ENCODE data around the gene PDLIM7.
A peak's percentile ranks its signal among the peaks of the same experiment; 100 is the strongest.
"Not testable (repeated sequence)": the region's sequence is repeated elsewhere in the genome, so short reads cannot be mapped to it uniquely, and the experiment has no call there.

Gene PDLIM7

GRCh38 chr5:177489119-177489716 is 8.2 kb downstream of the PDLIM7 start:
- DNase-seq, result no peak

DNA sequence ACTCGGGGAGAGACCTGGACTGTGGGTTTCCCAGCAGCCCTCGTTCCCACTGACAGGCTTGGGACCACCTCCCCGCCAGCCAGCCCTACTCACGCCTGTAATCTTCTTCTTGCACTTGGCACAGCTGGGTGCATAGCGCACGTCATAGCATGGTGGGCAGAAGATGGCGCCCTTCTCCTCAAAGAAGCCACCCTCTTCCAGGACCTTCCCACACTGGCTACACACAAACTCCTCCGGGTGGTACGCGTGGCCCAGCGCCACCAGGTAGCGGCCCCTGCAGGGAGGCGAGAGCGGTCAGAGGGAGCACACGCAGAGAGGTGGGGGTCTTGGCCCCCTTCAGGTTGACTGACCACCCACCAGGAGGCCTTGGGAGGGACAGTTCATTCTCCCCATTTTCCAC is 9.4 kb downstream of the PDLIM7 start:
- no peak for DNase-seq

DNA sequence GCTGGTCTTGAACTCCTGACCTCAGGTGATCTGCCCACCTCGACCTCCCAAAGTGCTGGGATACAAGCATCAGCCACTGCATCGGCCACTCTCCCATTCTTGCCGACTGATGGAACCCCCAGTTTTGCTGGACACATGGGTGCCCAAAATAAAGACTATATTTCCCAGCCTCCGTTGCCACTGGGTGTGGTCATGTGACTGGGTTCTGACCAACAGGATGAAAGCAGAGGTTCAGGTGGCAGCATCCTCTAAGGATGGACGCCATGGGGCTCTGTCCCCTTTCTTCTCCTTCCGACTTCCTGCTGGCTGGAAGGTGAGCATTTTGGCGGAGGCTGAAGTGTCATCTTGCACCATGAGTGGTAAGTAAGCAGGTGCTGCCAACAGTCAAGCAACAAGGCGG is 10.3 kb downstream of the PDLIM7 start:
- DNase-seq, result no peak

GRCh38 chr5:177486256-177486655 is 11.1 kb downstream of the PDLIM7 start:
- DNase-seq, result no peak

DNA sequence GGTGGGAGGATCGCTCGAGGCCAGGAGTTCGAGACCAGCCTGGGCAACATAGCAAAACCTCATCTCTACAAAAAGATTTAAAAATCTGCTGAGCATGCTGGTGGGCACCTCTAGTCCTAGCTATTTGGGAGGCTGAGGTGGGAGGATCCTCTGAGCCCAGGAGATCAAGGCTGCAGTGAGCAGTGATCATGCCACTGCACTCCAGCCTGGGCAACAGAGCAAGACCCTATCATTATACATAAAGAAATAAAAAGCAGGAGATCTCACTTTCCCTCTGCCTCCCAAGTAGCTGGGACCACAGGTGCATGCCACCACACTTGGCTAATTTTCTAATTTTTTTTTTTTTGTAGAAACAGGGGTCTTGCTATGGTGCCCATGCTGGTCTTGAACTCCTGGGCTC is 11.7 kb downstream of the PDLIM7 start:
- DNase-seq, result not testable (repeated sequence)

DNA sequence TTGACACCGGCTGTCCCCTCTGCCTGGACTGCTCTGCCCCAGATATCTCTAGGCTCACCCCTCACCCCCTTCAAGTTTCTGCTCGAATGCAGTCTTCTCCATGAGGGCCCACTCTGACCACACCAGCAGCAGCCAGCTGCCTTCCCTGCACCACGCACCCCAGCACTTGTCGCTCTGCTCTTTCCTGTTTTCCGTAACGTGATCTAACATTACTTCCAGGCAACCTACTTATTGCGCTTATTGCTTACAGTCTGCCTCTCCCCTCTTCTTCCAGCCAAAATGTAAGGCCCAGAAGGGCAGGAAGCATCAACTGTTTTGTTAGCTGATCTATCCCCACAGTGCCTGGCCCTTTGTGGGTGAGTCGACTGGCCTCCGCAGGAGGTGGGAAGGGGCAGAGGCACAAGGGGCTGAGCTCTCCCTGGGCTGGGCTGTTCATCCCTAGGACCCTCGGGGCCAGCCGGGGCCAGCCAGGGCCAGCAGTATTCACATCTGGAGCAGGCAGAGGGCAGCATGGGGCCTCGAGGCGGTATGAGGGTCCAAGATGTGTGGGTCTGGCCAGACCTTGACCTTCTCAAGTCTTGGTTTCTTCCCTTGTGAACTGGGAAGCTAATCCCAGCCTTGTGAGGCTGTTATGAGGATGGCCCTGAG is 12.4 kb downstream of the PDLIM7 start:
- DNase-seq, result no peak

- DNase-seq, result no peak
Measured at GRCh38 chr5:177483994-177484901, 13.2 kb downstream of the PDLIM7 start.

DNA sequence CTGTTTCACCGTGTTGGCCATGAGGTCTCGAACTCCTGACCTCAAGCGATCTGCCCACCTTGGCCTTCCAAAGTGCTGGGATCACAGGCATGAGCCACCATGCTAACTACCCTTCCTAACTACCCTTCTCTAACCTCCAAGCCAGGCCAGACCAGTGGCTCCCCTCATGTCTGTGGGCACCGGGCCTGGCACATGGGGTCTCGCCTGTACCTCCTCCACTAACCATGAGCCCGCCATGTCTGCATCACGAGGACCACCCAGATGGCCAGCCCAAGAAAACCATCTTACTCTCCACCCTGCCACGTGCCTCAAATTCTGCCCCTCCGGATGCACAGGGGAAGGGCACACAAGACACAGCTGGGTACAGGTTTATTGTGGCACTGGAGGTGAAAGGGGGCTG is 14.4 kb downstream of the PDLIM7 start:
- DNase-seq, result no peak

DNA sequence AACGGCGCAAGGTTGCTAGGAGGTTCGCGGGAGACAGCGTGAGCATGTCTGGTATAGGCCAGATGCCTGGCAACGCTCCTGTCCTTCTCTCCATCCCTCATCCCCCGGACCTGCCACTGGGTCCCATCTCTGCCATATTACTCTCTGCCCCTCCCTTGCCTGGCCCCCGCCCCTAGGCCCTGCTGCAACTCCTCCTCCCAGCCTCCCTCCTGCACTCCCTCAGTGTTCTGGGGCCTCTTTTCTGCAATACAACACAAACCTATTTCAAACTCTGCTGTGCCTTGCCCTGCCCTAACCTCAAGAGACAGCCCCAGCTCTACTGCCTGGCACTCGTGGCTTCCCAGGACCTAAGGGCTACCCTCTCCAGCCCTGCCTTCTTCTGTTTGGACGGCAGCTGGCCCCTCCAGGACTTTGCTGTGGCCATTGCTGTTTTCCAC is 15.0 kb downstream of the PDLIM7 start:
- DNase-seq, result no peak

- no peak for DNase-seq
Measured at GRCh38 chr5:177479774-177480173, 17.6 kb downstream of the PDLIM7 start.

GRCh38 chr5:177478711-177479646 is 18.4 kb downstream of the PDLIM7 start:
- DNase-seq, result peak; percentile 30

- DNase-seq, result no peak
Measured at GRCh38 chr5:177477701-177478477, 19.5 kb downstream of the PDLIM7 start.

GRCh38 chr5:177476531-177477233 is 20.7 kb downstream of the PDLIM7 start:
- no peak for DNase-seq

- no peak for DNase-seq
Measured at GRCh38 chr5:177475563-177476427, 21.6 kb downstream of the PDLIM7 start.

DNA sequence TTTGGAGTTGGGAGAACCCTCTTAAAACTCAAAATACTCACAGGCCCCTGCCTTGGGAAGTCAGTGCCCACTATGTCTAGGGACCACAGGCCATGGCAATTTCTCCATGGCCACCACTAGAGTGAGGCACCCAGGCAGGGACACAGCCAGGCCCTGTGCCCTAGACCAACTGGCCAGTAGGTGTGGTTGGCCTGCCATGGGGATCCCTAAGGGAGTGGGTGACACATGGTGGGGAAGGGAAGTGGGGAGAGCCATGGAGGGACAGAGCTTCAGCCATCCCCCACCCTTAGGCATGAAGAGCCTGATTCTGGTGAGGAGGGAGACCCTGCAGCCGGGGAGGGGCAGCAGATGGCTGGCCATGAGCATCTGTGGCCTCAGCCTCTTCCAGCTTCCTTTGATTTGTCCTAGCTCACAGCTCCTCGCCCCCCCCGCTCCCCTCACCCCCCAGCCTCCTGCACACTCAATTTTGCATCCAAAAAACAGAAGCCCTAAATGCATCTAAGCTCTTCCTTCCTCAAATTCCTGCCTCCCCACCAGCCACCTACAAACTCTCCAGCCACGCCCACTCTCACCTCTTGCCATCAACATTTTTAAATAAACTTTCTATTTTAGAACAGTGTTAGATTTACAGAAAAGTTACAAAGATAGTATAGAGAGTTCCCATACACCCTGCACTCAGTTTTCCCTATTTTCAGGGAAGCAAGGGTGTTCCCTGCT is 22.4 kb downstream of the PDLIM7 start:
- no peak for DNase-seq

- no peak for DNase-seq
Measured at GRCh38 chr5:177474002-177474476, 23.4 kb downstream of the PDLIM7 start.

DNA sequence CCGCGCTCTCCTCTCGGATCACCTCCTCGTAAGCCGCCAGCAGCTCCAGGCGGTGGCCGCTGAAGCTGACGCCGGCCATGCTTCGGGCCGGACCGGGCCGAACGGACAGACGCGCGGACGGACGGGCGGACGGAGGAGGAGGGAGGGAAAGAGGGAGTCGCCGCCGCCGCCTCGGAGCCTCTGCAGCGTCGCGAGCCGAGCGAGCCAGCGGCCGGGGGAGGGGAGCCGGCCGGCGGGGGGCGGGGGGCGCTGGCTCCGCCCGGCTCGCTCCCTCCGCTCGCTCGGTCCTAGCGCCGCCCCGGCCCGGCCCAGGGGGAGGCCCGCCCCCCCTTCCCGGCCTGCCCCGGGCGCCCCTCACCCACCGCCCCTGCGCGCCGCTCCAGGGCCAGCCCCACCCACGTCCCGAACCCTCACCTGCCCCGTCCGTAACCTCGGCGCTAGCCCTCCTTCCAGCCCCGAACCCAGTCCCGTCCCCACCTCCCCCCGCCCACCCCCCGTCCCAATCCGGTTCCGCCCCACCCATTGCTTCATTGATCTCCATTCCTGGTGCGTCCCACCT is 23.9 kb downstream of the PDLIM7 start, which contains the start of gene DBN1:
DBN1 (minus strand) TSS at position 192 of the 559 bp plus-strand sequence; CDS start at position 79, 113 bp downstream.
- no peak for DNase-seq

Measured in NCI-H510A treated with DMSO at 0.1 percent for 48 hours (cell line).